Glutamatergic neuron (in vitro differentiated cells): ENCODE data around the gene NUSAP1. TPM values are rescaled to one million over a fixed set of nuclear protein-coding genes. Genes with fewer than 3 reads are reported as not detected.
A peak's percentile ranks its signal among the peaks of the same experiment; 100 is the strongest.

Experiments
- DNase-seq: peaks from one replicate; pipeline ENCODE4 v3.0.0; 2022
- H3K27ac Mint-ChIP-seq: one replicate; pipeline ENCODE4 v1.8.0; 2020; ENCODE audit warnings: mild to moderate bottlenecking, mixed read lengths, inconsistent platforms; ENCODE audit not compliant: unreplicated experiment
- H3K27me3 Mint-ChIP-seq: one replicate; pipeline ENCODE4 v1.8.0; 2020; ENCODE audit warnings: mild to moderate bottlenecking, moderate library complexity, mixed read lengths, inconsistent platforms; ENCODE audit not compliant: unreplicated experiment
- H3K36me3 Mint-ChIP-seq: one replicate; pipeline ENCODE4 v1.8.0; 2020; ENCODE audit warnings: mild to moderate bottlenecking, mixed read lengths, inconsistent platforms; ENCODE audit not compliant: unreplicated experiment
- H3K4me1 Mint-ChIP-seq: one replicate; pipeline ENCODE4 v1.8.0; 2020; ENCODE audit warnings: mild to moderate bottlenecking, low read depth, mixed read lengths, inconsistent platforms; ENCODE audit not compliant: unreplicated experiment
- H3K4me3 Mint-ChIP-seq: one replicate; pipeline ENCODE4 v1.8.0; 2020; ENCODE audit warnings: mild to moderate bottlenecking, mixed read lengths, inconsistent platforms; ENCODE audit not compliant: unreplicated experiment
- H3K9me3 Mint-ChIP-seq: one replicate; pipeline ENCODE4 v1.8.0; 2020; ENCODE audit warnings: mild to moderate bottlenecking, moderate library complexity, mixed read lengths, inconsistent platforms; ENCODE audit not compliant: unreplicated experiment
- CTCF ChIP-seq: fragments of 200-600 bp; sonication (generic); IDR thresholded peaks from one replicate; pipeline ENCODE4 v1.5.0; 2021; ENCODE audit not compliant: partially characterized antibody, unreplicated experiment
- total RNA-seq: library from RNA; stranded (reverse); fragmentation: NEBNext Ultra II Directional; extraction: Animal tissue kit (Norgen Biotek cat#: 25700); gene quantifications from one replicate; pipeline ENCODE4 v1.2.1, GENCODE V29; 2021; ENCODE audit not compliant: unreplicated experiment

Gene NUSAP1
- total RNA-seq, 1 donor from 2014 or later: 19.3 TPM

- Mint-ChIP-seq H3K4me1 (no peaks in the 10 kb centered on the region), H3K9me3 (no peaks in the 10 kb centered on the region), H3K27me3 (peaks cover 2% of the 10 kb centered on the region), H3K4me3 (no peak overlapping the region), H3K36me3 (no peaks in the 10 kb centered on the region), H3K27ac (no peak overlapping the region)
- TF ChIP-seq CTCF: no peak
- no peak for DNase-seq
These were observed 55.0 kb downstream of the NUSAP1 start for GRCh38 chr15:41387646-41388045.

GRCh38 chr15:41392659-41393058 is 60.0 kb downstream of the NUSAP1 start:
- Mint-ChIP-seq H3K27ac (no peak overlapping the region), H3K9me3 (no peaks in the 10 kb centered on the region), H3K4me3 (no peak overlapping the region), H3K4me1 (no peaks in the 10 kb centered on the region), H3K27me3 (peaks cover 2% of the 10 kb centered on the region), H3K36me3 (peaks cover 11% of the 10 kb centered on the region)
- DNase-seq: no peak
- TF ChIP-seq CTCF: no peak

GRCh38 chr15:41394924-41395323 is 62.2 kb downstream of the NUSAP1 start:
- TF ChIP-seq CTCF: no peak
- Mint-ChIP-seq H3K36me3 (peaks cover 11% of the 10 kb centered on the region), H3K4me3 (no peak overlapping the region), H3K27ac (no peak overlapping the region), H3K4me1 (no peaks in the 10 kb centered on the region), H3K9me3 (no peaks in the 10 kb centered on the region), H3K27me3 (peaks cover 1% of the 10 kb centered on the region)
- no peak for DNase-seq

GRCh38 chr15:41396111-41396510 is 63.4 kb downstream of the NUSAP1 start:
- peaks cover 11% of the 10 kb centered on the region for H3K36me3 Mint-ChIP-seq
- no peak overlapping the region for H3K4me3 Mint-ChIP-seq
- TF ChIP-seq CTCF: no peak
- no peaks in the 10 kb centered on the region for H3K4me1 Mint-ChIP-seq
- H3K9me3 Mint-ChIP-seq: no peaks in the 10 kb centered on the region
- H3K27me3 Mint-ChIP-seq: peaks cover 1% of the 10 kb centered on the region
- no peak overlapping the region for H3K27ac Mint-ChIP-seq
- DNase-seq: no peak

GRCh38 chr15:41401904-41402267 is 69.2 kb downstream of the NUSAP1 start:
- Mint-ChIP-seq H3K9me3 (peaks cover 6% of the 10 kb centered on the region), H3K27me3 (no peaks in the 10 kb centered on the region), H3K4me1 (no peaks in the 10 kb centered on the region), H3K4me3 (peak overlapping the region; percentile 94), H3K36me3 (no peaks in the 10 kb centered on the region), H3K27ac (peak overlapping the region; percentile 64)
- no peak for TF ChIP-seq CTCF
- DNase-seq: no peak
